HepG2 (cell line): ENCODE measurements around the gene ESF1. TPM values are rescaled to one million over a fixed set of nuclear protein-coding genes. Genes with fewer than 3 reads are reported as not detected.

ENCODE experiments used
- ETV6 ChIP-seq: sonication (generic); formaldehyde crosslinking; conservative IDR thresholded peaks from 2 replicates; pipeline ENCODE4 v1.4.0; 2020; ENCODE audit warnings: missing genetic modification reagents
- GZF1 ChIP-seq: sonication (generic); formaldehyde crosslinking; IDR thresholded peaks from 2 replicates; pipeline ENCODE4 v1.5.1; 2020; ENCODE audit warnings: mild to moderate bottlenecking, missing genetic modification reagents
- MZF1 ChIP-seq: sonication (generic); formaldehyde crosslinking; IDR thresholded peaks from 2 replicates; pipeline ENCODE4 v1.8.1; 2023; ENCODE audit warnings: mild to moderate bottlenecking, missing genetic modification reagents, borderline replicate concordance
- NFE2L2 ChIP-seq: fragments of 150-350 bp; IDR thresholded peaks from 2 replicates; pipeline ENCODE4 v1.6.1; 2014; ENCODE audit warnings: low read length
- RARA ChIP-seq: IDR thresholded peaks from 2 replicates; pipeline ENCODE4 v1.6.1; 2016; ENCODE audit warnings: missing genetic modification reagents, missing compliant biosample characterization
- TBX2 ChIP-seq: sonication (generic); formaldehyde crosslinking; IDR thresholded peaks from 2 replicates; pipeline ENCODE4 v1.5.0; 2020; ENCODE audit warnings: missing genetic modification reagents, mild to moderate bottlenecking, borderline replicate concordance
- ZNF296 ChIP-seq: sonication (generic); formaldehyde crosslinking; conservative IDR thresholded peaks from 2 replicates; pipeline ENCODE4 v1.5.0; 2020; ENCODE audit warnings: mild to moderate bottlenecking, missing genetic modification reagents
- ZNF317 ChIP-seq: sonication (generic); formaldehyde crosslinking; IDR thresholded peaks from 2 replicates; pipeline ENCODE4 v1.5.0; 2020; ENCODE audit warnings: mild to moderate bottlenecking, missing genetic modification reagents
- ZNF343 ChIP-seq: sonication (generic); formaldehyde crosslinking; IDR thresholded peaks from 2 replicates; pipeline ENCODE4 v1.4.0; 2020; ENCODE audit warnings: mild to moderate bottlenecking, missing genetic modification reagents
- ZNF354B ChIP-seq: sonication (generic); formaldehyde crosslinking; IDR thresholded peaks from 2 replicates; pipeline ENCODE4 v1.8.0; 2022; ENCODE audit warnings: mild to moderate bottlenecking, missing genetic modification reagents
- ZNF557 ChIP-seq: sonication (generic); formaldehyde crosslinking; IDR thresholded peaks from 2 replicates; pipeline ENCODE4 v1.4.0; 2020; ENCODE audit warnings: missing genetic modification reagents
- ZNF589 ChIP-seq: sonication (generic); formaldehyde crosslinking; conservative IDR thresholded peaks from 2 replicates; pipeline ENCODE4 v1.8.0; 2022; ENCODE audit warnings: mild to moderate bottlenecking, moderate library complexity, missing genetic modification reagents
- ZNF792 ChIP-seq: IDR thresholded peaks from 2 replicates; pipeline ENCODE4 v1.6.1; 2016
- polyA plus RNA-seq, 8 experiments: library from polyadenylated mRNA; depleted of rRNA in 3 of 8; stranded (reverse) in 7 of 8; unstranded in 1 of 8; fragments of >200 nt; fragmentation: Illumina TruSeq in 4 of 8; extraction: Trizol in 4 of 8; gene quantifications; 2 replicates each; pipeline versions ENCODE4 v1.2.1 to v1.2.3, GENCODE V29; 2011 to 2016; ENCODE audit warnings: low read depth in 4 of 8, missing spikeins in 1 of 8, mixed read lengths in 1 of 8; ENCODE audit not compliant: insufficient read depth in 1 of 8
- total RNA-seq, 5 experiments: library from RNA; depleted of rRNA; stranded (reverse); fragments of >200 nt; fragmentation: Illumina TruSeq; extraction: Trizol; gene quantifications; 2 replicates each; pipeline ENCODE4 v1.2.3, GENCODE V29; 2016; ENCODE audit warnings: low read depth in 1 of 5
- TF ChIP-seq, protein P1 (sequence below): sonication (generic); formaldehyde crosslinking; IDR thresholded peaks from 2 replicates; pipeline ENCODE4 v1.8.0; 2023; ENCODE audit warnings: mild to moderate bottlenecking, missing genetic modification reagents
- TF ChIP-seq, protein P2 (sequence below): sonication (generic); formaldehyde crosslinking; IDR thresholded peaks from 2 replicates; pipeline ENCODE4 v1.4.0; 2020; ENCODE audit warnings: mild to moderate bottlenecking, missing genetic modification reagents
- TF ChIP-seq, protein P3 (sequence below): sonication (generic); formaldehyde crosslinking; IDR thresholded peaks from 2 replicates; pipeline ENCODE4 v1.4.0; 2020; ENCODE audit warnings: missing genetic modification reagents, mild to moderate bottlenecking, borderline replicate concordance
- TF ChIP-seq, protein P4 (sequence below): sonication (generic); formaldehyde crosslinking; IDR thresholded peaks from 2 replicates; pipeline ENCODE4 v1.8.0; 2022; ENCODE audit warnings: mild to moderate bottlenecking, missing genetic modification reagents, moderate library complexity
- TF ChIP-seq, protein P5 (sequence below): sonication (generic); formaldehyde crosslinking; conservative IDR thresholded peaks from 2 replicates; pipeline ENCODE4 v1.8.0; 2022; ENCODE audit warnings: missing genetic modification reagents
- TF ChIP-seq, protein P6 (sequence below): sonication (generic); formaldehyde crosslinking; IDR thresholded peaks from 2 replicates; pipeline ENCODE4 v1.4.0; 2020; ENCODE audit warnings: missing genetic modification reagents, borderline replicate concordance
- TF ChIP-seq, protein P7 (sequence below): sonication (generic); formaldehyde crosslinking; IDR thresholded peaks from 2 replicates; pipeline ENCODE4 v1.8.0; 2022; ENCODE audit warnings: missing genetic modification reagents, mild to moderate bottlenecking, borderline replicate concordance

The ESF1 gene
- total and polyA plus RNA-seq, 2 of the 13 experiments (the other 11 are each of a cell fraction or from before 2014, with no cell fraction given): 7.3 to 66.9 TPM

- TF ChIP-seq ZNF343 (CRISPR knock-in tag) (no peak), RARA (CRISPR knock-in tag) (no peak), ZNF296 (CRISPR knock-in tag) (no peak), ZNF557 (no peak), GZF1 (CRISPR knock-in tag) (no peak), ETV6 (CRISPR knock-in tag) (no peak), MZF1 (CRISPR knock-in tag) (no peak), ZNF317 (CRISPR knock-in tag) (no peak), ZNF792 (CRISPR knock-in tag) (no peak), ZNF589 (CRISPR knock-in tag) (no peak), TBX2 (no peak), NFE2L2 (no peak), ZNF354B (CRISPR knock-in tag) (no peak)
- TF ChIP-seq, protein P1, sequence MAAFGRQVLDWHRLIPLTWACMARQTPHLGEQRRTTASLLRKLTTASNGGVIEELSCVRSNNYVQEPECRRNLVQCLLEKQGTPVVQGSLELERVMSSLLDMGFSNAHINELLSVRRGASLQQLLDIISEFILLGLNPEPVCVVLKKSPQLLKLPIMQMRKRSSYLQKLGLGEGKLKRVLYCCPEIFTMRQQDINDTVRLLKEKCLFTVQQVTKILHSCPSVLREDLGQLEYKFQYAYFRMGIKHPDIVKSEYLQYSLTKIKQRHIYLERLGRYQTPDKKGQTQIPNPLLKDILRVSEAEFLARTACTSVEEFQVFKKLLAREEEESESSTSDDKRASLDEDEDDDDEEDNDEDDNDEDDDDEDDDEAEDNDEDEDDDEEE (CRISPR knock-in tag): no peak
- TF ChIP-seq, protein P2, sequence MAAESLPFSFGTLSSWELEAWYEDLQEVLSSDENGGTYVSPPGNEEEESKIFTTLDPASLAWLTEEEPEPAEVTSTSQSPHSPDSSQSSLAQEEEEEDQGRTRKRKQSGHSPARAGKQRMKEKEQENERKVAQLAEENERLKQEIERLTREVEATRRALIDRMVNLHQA (CRISPR knock-in tag): no peak
- TF ChIP-seq, protein P3, sequence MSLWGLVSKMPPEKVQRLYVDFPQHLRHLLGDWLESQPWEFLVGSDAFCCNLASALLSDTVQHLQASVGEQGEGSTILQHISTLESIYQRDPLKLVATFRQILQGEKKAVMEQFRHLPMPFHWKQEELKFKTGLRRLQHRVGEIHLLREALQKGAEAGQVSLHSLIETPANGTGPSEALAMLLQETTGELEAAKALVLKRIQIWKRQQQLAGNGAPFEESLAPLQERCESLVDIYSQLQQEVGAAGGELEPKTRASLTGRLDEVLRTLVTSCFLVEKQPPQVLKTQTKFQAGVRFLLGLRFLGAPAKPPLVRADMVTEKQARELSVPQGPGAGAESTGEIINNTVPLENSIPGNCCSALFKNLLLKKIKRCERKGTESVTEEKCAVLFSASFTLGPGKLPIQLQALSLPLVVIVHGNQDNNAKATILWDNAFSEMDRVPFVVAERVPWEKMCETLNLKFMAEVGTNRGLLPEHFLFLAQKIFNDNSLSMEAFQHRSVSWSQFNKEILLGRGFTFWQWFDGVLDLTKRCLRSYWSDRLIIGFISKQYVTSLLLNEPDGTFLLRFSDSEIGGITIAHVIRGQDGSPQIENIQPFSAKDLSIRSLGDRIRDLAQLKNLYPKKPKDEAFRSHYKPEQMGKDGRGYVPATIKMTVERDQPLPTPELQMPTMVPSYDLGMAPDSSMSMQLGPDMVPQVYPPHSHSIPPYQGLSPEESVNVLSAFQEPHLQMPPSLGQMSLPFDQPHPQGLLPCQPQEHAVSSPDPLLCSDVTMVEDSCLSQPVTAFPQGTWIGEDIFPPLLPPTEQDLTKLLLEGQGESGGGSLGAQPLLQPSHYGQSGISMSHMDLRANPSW (CRISPR knock-in tag): no peak
- TF ChIP-seq, protein P4, sequence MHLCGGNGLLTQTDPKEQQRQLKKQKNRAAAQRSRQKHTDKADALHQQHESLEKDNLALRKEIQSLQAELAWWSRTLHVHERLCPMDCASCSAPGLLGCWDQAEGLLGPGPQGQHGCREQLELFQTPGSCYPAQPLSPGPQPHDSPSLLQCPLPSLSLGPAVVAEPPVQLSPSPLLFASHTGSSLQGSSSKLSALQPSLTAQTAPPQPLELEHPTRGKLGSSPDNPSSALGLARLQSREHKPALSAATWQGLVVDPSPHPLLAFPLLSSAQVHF (CRISPR knock-in tag): no peak
- TF ChIP-seq, protein P5, sequence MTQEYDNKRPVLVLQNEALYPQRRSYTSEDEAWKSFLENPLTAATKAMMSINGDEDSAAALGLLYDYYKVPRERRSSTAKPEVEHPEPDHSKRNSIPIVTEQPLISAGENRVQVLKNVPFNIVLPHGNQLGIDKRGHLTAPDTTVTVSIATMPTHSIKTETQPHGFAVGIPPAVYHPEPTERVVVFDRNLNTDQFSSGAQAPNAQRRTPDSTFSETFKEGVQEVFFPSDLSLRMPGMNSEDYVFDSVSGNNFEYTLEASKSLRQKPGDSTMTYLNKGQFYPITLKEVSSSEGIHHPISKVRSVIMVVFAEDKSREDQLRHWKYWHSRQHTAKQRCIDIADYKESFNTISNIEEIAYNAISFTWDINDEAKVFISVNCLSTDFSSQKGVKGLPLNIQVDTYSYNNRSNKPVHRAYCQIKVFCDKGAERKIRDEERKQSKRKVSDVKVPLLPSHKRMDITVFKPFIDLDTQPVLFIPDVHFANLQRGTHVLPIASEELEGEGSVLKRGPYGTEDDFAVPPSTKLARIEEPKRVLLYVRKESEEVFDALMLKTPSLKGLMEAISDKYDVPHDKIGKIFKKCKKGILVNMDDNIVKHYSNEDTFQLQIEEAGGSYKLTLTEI (CRISPR knock-in tag): no peak
- TF ChIP-seq, protein P6, sequence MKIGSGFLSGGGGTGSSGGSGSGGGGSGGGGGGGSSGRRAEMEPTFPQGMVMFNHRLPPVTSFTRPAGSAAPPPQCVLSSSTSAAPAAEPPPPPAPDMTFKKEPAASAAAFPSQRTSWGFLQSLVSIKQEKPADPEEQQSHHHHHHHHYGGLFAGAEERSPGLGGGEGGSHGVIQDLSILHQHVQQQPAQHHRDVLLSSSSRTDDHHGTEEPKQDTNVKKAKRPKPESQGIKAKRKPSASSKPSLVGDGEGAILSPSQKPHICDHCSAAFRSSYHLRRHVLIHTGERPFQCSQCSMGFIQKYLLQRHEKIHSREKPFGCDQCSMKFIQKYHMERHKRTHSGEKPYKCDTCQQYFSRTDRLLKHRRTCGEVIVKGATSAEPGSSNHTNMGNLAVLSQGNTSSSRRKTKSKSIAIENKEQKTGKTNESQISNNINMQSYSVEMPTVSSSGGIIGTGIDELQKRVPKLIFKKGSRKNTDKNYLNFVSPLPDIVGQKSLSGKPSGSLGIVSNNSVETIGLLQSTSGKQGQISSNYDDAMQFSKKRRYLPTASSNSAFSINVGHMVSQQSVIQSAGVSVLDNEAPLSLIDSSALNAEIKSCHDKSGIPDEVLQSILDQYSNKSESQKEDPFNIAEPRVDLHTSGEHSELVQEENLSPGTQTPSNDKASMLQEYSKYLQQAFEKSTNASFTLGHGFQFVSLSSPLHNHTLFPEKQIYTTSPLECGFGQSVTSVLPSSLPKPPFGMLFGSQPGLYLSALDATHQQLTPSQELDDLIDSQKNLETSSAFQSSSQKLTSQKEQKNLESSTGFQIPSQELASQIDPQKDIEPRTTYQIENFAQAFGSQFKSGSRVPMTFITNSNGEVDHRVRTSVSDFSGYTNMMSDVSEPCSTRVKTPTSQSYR (CRISPR knock-in tag): no peak
- TF ChIP-seq, protein P7, sequence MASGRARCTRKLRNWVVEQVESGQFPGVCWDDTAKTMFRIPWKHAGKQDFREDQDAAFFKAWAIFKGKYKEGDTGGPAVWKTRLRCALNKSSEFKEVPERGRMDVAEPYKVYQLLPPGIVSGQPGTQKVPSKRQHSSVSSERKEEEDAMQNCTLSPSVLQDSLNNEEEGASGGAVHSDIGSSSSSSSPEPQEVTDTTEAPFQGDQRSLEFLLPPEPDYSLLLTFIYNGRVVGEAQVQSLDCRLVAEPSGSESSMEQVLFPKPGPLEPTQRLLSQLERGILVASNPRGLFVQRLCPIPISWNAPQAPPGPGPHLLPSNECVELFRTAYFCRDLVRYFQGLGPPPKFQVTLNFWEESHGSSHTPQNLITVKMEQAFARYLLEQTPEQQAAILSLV (CRISPR knock-in tag): no peak
These were observed 3.6 kb upstream of the ESF1 start (continued) for GRCh38 chr20:13788167-13788834.
